HG03457 (cell line): ENCODE results near the gene PAGE2B.
"Not testable (repeated sequence)": the region's sequence is repeated elsewhere in the genome, so short reads cannot be mapped to it uniquely, and the experiment has no call there.

Source experiments
- ATAC-seq: cut with Tn5 transposase; IDR thresholded peaks from one replicate; pipeline ENCODE4 v1.9.1; 2021; ENCODE audit warnings: moderate number of reproducible peaks; ENCODE audit not compliant: unreplicated experiment

Gene PAGE2B

DNA sequence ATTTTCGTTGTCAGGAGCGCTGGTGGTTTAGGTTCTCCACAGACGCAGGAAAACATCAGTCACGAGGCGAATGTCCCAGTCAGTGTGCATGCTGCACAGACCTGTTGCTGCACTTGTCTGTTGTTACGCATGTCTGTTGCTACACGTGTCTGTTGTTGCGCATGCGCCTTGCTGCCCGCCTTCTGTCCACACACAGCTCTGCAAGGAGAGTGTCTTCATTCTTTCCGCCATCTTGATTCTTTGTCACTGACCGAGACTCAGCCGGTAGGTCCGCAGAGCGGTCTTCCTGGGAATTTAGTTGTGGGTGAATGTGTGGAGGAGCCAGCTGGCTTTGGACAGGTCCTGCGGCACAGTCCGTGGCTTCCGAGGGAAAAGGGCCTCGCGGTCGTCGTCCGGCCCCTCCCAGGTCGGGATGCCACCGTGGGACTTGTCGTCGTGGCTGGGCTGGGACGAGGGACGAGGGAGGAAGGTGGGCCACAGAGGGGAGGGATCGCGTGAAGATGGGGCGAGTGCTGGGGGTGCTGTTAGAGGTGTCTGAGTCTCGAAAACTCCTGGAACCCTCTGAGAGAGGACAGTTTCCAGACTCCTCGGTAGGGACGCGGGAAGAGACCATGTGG is at the start of gene PAGE2B:
PAGE2B (plus strand) TSS at position 180 of the 617 bp plus-strand sequence. CDS start 1,012 bp downstream, outside the sequence.
- no peak for ATAC-seq

GRCh38 chrX:55026143-55026542 is 48.7 kb upstream of the PAGE2B start:
- ATAC-seq: no peak

- no peak for ATAC-seq
These were observed 48.0 kb upstream of the PAGE2B start for GRCh38 chrX:55026840-55027239.

- no peak for ATAC-seq
These were observed 46.8 kb upstream of the PAGE2B start for GRCh38 chrX:55028040-55028439.

DNA sequence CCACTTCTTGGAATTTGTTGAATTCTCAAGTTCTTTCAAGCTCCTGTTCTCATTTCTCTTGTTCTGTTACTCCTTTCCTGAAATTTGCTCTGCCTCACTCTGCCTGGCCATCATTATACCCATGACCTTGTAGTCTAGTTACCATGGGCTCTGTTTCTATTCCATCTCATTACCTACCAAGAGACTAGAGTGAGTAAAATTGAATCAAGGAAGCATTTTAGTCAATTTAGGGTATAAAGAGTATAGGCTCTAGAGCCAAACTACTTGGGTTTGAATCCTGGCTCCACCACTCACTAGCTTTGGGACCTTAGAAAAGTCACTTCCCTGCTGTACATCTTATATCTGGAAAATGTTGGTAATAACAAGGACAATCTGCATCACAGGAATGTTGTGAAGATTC is 46.2 kb upstream of the PAGE2B start:
- no peak for ATAC-seq

DNA sequence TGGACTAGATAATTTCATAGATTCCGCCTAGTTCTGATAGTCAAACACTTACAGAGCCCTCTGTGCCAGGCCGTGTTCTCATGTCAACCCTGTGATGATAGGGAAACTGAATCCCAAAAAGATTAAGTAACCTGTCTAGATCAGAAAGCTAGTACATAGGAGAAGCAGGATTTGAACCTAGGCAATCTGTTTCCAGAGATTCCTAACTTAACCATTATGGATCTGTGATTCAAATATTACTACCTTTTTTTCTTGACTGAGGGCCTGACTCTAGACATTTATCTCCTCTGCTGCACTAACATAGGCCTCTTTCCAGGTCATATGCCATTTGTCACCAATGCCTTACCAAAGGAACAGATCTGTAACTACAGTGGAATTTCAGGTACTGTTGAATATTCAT is 45.5 kb upstream of the PAGE2B start:
- ATAC-seq: no peak

DNA sequence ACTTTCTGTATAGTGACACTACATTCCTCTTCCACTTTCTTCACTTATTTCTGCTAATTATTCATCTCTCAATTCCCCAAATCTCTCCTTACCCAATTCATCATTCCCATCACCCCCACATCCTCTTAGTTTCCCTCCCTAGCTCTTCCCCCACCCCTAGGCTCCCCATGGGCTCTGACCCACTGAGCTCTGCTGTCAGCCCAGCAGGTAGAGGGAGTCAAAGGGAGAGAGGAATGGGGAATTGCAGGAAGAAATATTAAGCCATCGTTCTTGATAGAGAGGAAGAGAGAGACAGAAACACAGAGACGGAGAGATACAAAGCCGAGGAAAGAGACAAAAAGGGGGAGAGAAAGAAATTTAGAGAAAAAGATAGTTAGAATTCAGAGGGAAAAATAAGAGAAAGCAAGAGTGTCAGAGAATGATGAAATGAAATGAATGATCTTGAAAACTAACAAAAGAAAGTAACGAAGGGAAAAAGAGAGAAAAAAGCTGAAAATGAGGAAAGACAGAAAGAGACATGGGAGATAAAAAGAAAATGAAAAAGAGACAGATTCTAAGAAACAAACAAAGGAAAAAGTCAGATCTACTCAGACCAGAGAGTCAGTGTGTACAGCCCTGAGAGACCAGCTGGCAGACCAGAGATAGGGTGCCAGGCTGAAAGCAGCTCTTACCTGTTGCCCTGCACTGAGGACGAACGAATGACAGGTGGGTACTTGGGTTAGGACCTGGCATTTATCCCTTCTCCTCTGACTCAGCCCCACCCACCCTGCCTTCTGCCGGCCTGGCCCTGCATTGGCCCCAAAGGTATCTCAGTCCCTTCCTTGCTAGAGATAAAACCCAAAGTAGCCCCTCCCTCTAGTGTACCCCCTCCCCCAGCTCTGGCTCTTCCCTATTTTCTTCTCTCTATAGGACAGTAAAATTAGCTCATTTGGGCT is 44.3 kb upstream of the PAGE2B start, which contains the start of gene ALAS2:
ALAS2 (minus strand) TSS at position 707 of the 935 bp plus-strand sequence. CDS start 4,977 bp downstream, outside the sequence.
- no peak for ATAC-seq

DNA sequence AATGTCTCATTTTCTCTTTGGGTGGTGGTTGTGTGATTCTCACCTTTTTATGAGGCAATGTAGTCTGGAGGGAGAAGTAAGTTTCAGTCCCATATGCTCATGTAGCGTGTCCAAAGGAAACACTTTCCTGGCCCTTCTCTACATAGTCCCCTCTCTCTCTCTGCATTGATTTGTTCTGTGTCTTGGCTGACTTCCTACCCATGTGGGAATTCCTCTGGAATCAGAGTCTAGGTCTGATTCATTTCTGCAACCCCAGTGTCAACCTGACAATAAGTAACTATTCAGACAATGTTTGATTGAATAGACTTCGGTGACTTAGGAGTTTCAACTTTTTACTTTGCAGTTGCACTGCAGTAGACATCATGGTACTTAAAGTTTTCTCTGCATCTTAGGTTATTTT is 41.4 kb upstream of the PAGE2B start:
- no peak for ATAC-seq

- no peak for ATAC-seq
These were observed 35.4 kb upstream of the PAGE2B start for GRCh38 chrX:55039471-55039870.

DNA sequence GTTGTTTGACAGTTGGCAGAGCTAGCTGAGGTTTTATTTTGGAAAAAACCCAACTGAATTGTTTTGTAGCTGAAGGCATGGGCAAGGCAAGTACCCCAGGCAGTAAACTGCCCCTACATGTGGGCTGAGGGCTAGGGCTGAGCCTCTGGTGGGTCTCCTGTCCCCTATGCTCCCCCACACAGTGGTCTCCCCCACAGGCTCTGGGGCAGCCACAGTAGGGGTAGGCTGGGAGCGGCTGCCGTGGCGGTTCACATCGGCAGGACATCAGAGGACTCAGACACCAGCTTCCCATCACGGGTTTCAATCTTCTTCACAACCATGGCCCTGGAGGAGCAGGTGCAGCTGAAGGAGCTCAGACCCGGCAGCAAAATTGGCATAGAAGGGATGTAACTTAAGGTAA is 33.3 kb upstream of the PAGE2B start:
- no peak for ATAC-seq

DNA sequence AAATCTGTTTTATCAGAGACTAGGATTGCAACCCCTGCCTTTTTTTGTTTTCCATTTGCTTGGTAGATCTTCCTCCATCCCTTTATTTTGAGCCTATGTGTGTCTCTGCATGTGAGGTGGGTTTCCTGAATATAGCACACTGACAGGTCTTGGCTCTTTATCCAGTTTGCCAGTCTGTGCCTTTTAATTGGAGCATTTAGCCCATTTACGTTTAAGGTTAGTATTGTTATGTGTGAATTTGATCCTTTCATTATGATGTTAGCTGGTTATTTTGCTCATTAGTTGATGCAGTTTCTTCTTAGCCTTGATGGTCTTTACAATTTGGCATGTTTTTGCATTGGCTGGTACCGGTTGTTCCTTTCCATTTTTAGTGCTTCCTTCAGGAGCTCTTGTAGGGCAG is 24.2 kb upstream of the PAGE2B start:
- ATAC-seq: not testable (repeated sequence)

- no peak for ATAC-seq
These were observed 17.8 kb upstream of the PAGE2B start for GRCh38 chrX:55056820-55057674.

- no peak for ATAC-seq
These were observed 17.1 kb upstream of the PAGE2B start for GRCh38 chrX:55057675-55058249.

GRCh38 chrX:55067180-55067579 is 7.7 kb upstream of the PAGE2B start:
- ATAC-seq: not testable (repeated sequence)

- ATAC-seq: no peak
These were observed 2.5 kb upstream of the PAGE2B start for GRCh38 chrX:55072286-55072685.

- no peak for ATAC-seq
These were observed 14.1 kb downstream of the PAGE2B start, which contains the start of gene PAGE2 for GRCh38 chrX:55088795-55089489. TSS of gene PAGE2 (plus strand) at chrX:55089018. CDS start at chrX:55090021, 1,003 bp downstream.

GRCh38 chrX:55098691-55099090 is 23.9 kb downstream of the PAGE2B start:
- no peak for ATAC-seq

DNA sequence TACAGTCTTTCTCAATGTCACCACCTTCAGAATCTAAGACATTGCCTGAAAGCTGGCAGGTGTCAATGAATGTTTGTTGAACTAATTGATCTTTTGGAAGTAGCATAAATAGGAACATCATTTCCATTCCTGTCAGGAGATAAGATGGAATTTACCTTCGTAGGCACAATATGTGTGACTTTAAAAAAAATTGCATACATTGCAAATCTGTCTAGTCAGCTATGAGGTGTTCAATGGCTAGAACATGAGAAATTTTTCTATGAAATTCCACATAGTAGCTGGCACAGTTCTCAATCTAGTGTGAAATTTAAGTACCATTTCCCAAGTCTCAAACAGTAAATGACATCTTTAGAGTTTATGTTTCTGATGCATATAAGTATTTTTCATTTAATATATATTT is 24.3 kb downstream of the PAGE2B start:
- no peak for ATAC-seq

GRCh38 chrX:55102754-55103153 is 27.9 kb downstream of the PAGE2B start:
- ATAC-seq: no peak

GRCh38 chrX:55107262-55107661 is 32.4 kb downstream of the PAGE2B start:
- ATAC-seq: no peak
